Subcutaneous adipose tissue (tissue), 4 donors: Measurements from ENCODE around the gene PITPNC1. TPM values are rescaled to one million over a fixed set of nuclear protein-coding genes. Genes with fewer than 3 reads are reported as not detected.

Experiments used
- CTCF ChIP-seq: fragments of 450-650 bp; IDR thresholded peaks from one replicate; pipeline ENCODE4 v1.5.1; 2016; ENCODE audit warnings: low read depth, mild to moderate bottlenecking, control low read depth, antibody characterized with exemption, moderate library complexity
- total RNA-seq, 4 donors: library from RNA; depleted of rRNA; stranded (reverse); fragments of >200 nt; gene quantifications; one replicate each; pipeline ENCODE4 v1.1.0, GENCODE V29; 2016

Gene PITPNC1
- total RNA-seq, 4 donors from 2014 or later = 12.1 to 26.8 (median 18.2) TPM

GRCh38 chr17:67452681-67453554, 75.8 kb downstream of the PITPNC1 start:
- TF ChIP-seq CTCF = no peak

DNA sequence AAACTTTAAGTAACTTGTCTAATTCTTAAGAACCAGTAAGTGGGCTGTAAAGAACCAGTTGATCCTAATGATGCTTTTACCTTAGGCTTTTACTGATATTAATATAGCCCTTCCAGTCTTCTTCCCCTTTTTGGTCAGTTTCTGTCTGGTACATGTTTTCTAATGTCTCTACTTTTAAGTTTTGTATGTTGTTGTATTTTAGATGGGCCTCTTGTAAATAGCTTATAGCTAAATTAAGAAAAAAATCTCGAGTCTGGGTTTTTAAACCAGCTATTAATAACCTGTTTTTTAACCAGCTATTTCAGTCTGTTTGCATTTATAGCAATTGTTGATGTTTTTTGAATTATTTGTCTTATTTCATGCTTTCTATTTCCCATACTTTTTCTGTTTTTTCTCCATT, 79.0 kb downstream of the PITPNC1 start:
- no peak for TF ChIP-seq CTCF

- no peak for TF ChIP-seq CTCF
Observed at GRCh38 chr17:67456889-67457288, 79.8 kb downstream of the PITPNC1 start.

DNA sequence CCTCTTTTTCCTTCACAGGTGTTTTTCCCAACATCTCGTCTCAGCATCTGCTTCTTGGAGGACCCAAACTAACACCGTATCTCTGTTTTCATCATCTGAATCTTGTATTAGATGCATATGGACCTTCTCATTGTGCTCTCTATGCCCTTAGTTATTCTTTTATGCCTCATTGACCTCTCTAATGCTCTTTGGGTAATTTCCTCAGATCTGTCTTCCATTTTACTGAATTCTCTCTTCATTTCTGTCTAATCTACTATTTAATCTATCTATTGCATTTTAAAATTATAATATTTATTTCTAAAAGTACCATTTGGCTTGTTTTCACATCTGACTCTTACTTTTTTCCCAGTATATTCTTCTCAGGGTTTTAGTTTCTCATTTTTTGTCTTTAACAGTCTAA, 81.1 kb downstream of the PITPNC1 start:
- no peak for TF ChIP-seq CTCF

DNA sequence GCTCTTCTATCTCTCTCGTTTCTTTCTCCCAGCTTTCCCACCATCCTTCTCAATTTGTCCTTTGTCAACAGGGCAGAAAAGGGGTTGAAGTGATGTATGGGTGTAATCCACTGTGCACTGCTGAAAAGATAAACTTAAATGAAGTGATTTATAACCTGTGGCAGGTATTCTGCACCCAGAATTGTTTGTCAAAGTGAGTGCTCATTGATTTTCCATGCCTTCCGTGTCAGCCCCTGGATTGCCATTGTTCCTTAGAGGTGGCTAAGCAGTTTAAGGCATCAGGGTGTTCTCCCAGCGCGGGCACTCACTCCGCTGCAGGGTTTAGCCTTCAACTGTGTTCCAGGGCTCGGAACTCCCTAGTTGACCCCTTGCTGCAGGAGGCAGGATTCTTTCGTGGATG, 82.9 kb downstream of the PITPNC1 start:
- TF ChIP-seq CTCF = no peak

DNA sequence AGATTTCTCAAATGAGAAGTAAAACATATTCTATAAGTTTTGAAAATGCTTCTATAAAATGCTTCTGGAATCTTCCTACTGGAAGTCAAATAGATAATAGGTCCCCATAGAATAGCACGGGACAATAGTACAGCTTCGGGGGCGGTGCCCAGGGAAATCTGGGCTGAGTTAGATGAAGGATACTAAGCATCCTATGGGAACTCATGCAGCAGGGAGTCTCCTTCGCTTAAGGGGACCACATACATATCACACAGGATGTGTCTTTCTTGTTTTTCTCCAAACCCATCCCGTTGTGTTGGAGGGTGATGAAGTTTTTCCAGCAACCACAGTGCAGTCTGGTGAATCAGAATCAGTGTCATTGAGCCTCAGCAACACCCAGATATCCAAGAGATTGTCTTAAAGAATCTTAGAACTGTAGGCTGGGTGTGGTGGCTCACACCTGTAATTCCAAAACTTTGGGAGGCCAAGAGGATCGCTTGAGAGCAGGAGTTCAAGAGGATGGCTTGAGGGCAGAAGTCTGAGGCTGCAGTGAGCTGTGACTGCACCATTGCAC, 84.2 kb downstream of the PITPNC1 start:
- TF ChIP-seq CTCF = no peak

- TF ChIP-seq CTCF = no peak
Observed at GRCh38 chr17:67461876-67462275, 84.8 kb downstream of the PITPNC1 start.
